ENCODE data around the gene KDM2A. TPM values are rescaled to one million over a fixed set of nuclear protein-coding genes. Genes with fewer than 3 reads are reported as not detected.

KDM2A gene
- total RNA-seq, 1 donor from 2014 or later: 71.0 TPM

DNA sequence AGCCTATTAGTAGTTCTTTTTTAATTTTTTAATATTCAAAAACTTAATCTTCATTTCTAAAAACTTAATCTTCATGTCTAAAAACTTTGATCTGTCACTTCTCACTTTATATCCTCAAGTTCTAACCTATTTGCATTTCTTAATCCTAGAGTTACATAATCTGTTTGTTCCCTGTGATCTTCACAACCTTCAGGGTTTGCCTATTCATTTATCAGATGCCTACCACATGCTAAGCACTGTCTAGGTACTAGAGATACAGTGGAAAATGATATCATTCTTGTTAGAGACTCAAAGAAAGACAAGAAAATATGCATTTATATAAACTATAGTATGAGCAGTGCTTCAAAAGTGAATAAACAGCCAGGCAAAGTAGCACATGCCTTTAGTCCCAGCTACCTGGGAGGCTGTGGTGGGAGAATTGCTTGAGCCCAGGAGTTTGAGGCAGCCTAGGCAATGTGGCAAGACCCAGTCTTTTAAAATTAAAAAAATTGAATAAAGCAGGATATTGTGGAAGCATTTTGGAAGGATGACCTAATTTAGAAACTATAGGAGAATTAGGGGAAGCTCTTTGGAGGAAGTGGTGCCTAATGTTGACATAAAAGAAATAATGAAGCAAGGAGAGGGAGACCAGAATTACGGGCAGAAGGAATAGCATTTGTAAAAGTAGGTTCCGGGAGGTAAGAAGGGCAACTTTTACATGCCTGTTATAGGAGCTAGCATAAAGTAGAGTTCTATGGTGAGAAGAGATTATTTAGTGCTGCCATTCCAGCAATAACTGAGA, 92.8 kb downstream of the KDM2A start:
- no peaks in the 10 kb centered on the region for H3K27me3 Mint-ChIP-seq (ENCODE audit: unreplicated experiment)

DNA sequence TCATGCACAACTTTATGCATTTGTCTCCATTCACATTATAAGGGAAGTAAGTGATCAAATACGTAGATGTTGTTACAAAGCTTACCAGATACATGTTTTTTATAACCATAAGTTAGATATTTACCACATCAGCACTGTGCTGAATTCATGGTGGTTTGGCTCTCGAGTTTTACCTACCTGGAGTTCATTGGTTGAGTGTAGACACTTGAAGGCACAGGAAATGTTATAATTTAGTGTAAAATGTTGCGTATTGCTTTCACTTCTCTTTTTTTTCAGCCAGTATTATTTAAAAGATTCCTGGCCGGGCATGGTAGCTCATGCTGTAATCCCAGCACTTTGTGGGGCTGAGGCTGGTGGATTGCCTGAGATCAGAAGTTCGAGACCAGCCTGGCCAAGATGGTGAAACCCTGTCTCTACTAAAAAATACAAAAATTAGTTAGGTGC, 94.1 kb downstream of the KDM2A start:
- DNase-seq: no peak
- H3K9me3 Mint-ChIP-seq (ENCODE audit: unreplicated experiment): no peaks in the 10 kb centered on the region
- TF ChIP-seq, protein P1, sequence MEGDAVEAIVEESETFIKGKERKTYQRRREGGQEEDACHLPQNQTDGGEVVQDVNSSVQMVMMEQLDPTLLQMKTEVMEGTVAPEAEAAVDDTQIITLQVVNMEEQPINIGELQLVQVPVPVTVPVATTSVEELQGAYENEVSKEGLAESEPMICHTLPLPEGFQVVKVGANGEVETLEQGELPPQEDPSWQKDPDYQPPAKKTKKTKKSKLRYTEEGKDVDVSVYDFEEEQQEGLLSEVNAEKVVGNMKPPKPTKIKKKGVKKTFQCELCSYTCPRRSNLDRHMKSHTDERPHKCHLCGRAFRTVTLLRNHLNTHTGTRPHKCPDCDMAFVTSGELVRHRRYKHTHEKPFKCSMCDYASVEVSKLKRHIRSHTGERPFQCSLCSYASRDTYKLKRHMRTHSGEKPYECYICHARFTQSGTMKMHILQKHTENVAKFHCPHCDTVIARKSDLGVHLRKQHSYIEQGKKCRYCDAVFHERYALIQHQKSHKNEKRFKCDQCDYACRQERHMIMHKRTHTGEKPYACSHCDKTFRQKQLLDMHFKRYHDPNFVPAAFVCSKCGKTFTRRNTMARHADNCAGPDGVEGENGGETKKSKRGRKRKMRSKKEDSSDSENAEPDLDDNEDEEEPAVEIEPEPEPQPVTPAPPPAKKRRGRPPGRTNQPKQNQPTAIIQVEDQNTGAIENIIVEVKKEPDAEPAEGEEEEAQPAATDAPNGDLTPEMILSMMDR (IDR thresholded peaks at IDR 0.05; ENCODE audit: partially characterized antibody, unreplicated experiment): no peak
- H3K27ac Mint-ChIP-seq (ENCODE audit: unreplicated experiment): no peak overlapping the region
- H3K36me3 Mint-ChIP-seq (ENCODE audit: unreplicated experiment): no peaks in the 10 kb centered on the region
- no peaks in the 10 kb centered on the region for H3K4me1 Mint-ChIP-seq (ENCODE audit: low read depth, unreplicated experiment)
- H3K27me3 Mint-ChIP-seq (ENCODE audit: unreplicated experiment): no peaks in the 10 kb centered on the region
- H3K4me3 Mint-ChIP-seq (ENCODE audit: unreplicated experiment): no peak overlapping the region

More for the DNA sequence above, 92.8 kb downstream of the KDM2A start:
- no peak for DNase-seq
- Mint-ChIP-seq H3K4me1 (ENCODE audit: low read depth, unreplicated experiment) (no peaks in the 10 kb centered on the region), H3K27ac (ENCODE audit: unreplicated experiment) (no peak overlapping the region), H3K9me3 (ENCODE audit: unreplicated experiment) (no peaks in the 10 kb centered on the region), H3K4me3 (ENCODE audit: unreplicated experiment) (no peak overlapping the region), H3K36me3 (ENCODE audit: unreplicated experiment) (no peaks in the 10 kb centered on the region)
- TF ChIP-seq, protein P1 (IDR thresholded peaks at IDR 0.05; ENCODE audit: partially characterized antibody, unreplicated experiment): no peak

DNA sequence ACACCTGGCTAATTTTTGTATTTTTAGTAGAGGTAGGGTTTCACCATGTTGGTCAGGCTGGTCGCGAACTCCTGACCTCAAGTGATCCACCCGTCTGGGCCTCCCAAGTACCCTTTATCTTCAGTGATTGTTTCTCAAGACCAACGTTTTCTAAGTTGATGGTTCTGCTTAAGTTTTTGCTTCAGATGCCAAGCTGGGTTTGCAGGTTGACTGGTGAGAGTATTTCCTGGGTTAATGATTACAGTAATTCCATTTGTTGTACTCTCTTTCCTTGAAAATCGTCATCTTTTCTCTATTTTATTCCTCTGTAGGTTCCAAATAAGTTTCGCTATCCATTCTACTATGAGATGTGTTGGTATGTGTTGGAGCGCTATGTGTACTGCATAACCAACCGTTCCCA, 108.7 kb downstream of the KDM2A start:
- Mint-ChIP-seq H3K4me3 (ENCODE audit: unreplicated experiment) (no peak overlapping the region), H3K27ac (ENCODE audit: unreplicated experiment) (no peak overlapping the region), H3K27me3 (ENCODE audit: unreplicated experiment) (no peaks in the 10 kb centered on the region)

DNA sequence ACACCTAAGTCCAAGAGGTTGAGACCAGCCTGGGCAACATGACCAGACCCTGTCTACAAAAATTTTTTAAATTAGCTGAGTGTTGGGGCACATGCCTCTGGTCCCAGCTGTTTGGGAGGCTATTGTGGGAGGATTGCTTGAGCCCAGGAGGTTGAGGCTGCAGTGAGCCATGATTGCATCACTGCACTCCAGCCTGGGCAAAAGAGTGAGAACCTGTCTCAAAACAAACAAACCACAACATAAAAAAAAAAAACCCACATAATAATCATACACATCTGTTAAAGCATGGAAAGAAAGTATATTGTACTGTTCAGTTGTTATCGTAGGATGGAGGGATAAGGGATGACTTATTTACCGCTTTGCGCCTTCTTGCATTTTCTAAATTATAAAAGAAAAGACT, 111.3 kb downstream of the KDM2A start:
- no peaks in the 10 kb centered on the region for H3K36me3 Mint-ChIP-seq (ENCODE audit: unreplicated experiment)
- DNase-seq: no peak
- H3K9me3 Mint-ChIP-seq (ENCODE audit: unreplicated experiment): peaks cover 6% of the 10 kb centered on the region
- no peaks in the 10 kb centered on the region for H3K27me3 Mint-ChIP-seq (ENCODE audit: unreplicated experiment)
- TF ChIP-seq, protein P1 (IDR thresholded peaks at IDR 0.05; ENCODE audit: partially characterized antibody, unreplicated experiment): no peak
- H3K27ac Mint-ChIP-seq (ENCODE audit: unreplicated experiment): no peak overlapping the region
- H3K4me1 Mint-ChIP-seq (ENCODE audit: low read depth, unreplicated experiment): no peaks in the 10 kb centered on the region
- no peak overlapping the region for H3K4me3 Mint-ChIP-seq (ENCODE audit: unreplicated experiment)

More for the DNA sequence above, 108.7 kb downstream of the KDM2A start:
- peaks cover 5% of the 10 kb centered on the region for H3K9me3 Mint-ChIP-seq (ENCODE audit: unreplicated experiment)
- TF ChIP-seq, protein P1 (IDR thresholded peaks at IDR 0.05; ENCODE audit: partially characterized antibody, unreplicated experiment): no peak
- no peak for DNase-seq
- no peaks in the 10 kb centered on the region for H3K36me3 Mint-ChIP-seq (ENCODE audit: unreplicated experiment)
- H3K4me1 Mint-ChIP-seq (ENCODE audit: low read depth, unreplicated experiment): no peaks in the 10 kb centered on the region

DNA sequence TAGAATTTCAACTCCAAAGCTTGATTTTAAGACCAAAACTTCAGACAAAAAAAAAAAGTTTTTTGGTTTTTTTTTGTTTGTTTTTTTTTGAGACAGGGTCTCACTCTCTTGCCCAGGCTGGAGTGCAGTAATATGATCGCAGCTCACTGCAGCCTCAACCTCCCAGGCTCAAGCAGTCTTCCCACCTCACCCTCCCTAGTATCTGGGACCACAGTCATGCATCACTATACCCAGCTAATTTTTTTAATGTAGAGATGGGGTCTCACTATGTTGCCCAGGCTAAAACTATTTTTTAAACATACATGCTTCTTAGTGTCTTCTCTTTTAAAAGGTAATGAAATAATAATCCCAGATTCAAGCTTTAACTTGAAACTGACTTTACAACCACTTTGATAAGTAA, 111.8 kb downstream of the KDM2A start:
- H3K4me1 Mint-ChIP-seq (ENCODE audit: low read depth, unreplicated experiment): no peaks in the 10 kb centered on the region
- H3K4me3 Mint-ChIP-seq (ENCODE audit: unreplicated experiment): no peak overlapping the region
- H3K9me3 Mint-ChIP-seq (ENCODE audit: unreplicated experiment): peaks cover 7% of the 10 kb centered on the region
- no peak overlapping the region for H3K27ac Mint-ChIP-seq (ENCODE audit: unreplicated experiment)
- no peaks in the 10 kb centered on the region for H3K27me3 Mint-ChIP-seq (ENCODE audit: unreplicated experiment)
- TF ChIP-seq, protein P1 (IDR thresholded peaks at IDR 0.05; ENCODE audit: partially characterized antibody, unreplicated experiment): no peak
- no peak for DNase-seq
- no peaks in the 10 kb centered on the region for H3K36me3 Mint-ChIP-seq (ENCODE audit: unreplicated experiment)
